Osteoblast (primary cell): ENCODE measurements around the gene CA4. TPM values are rescaled to one million over a fixed set of nuclear protein-coding genes. Genes with fewer than 3 reads are reported as not detected.

Experiments used
- DNase-seq: peaks from one replicate; pipeline ENCODE4 v3.0.0; 2011; ENCODE audit warnings: low spot score, mixed read lengths; ENCODE audit not compliant: insufficient read length; ENCODE audit errors: missing footprints
- H2AFZ ChIP-seq: 2 replicates; pipeline ENCODE4 v1.6.0; 2011; ENCODE audit warnings: mild to moderate bottlenecking, low read length
- H3K27ac ChIP-seq: 2 replicates; pipeline ENCODE4 v1.5.1; 2011; ENCODE audit warnings: mild to moderate bottlenecking, low read depth, low read length, moderate library complexity
- H3K27me3 ChIP-seq: 2 replicates; pipeline ENCODE4 v1.6.0; 2012; ENCODE audit warnings: mild to moderate bottlenecking, control low read depth, inconsistent platforms, low read length, moderate library complexity; ENCODE audit not compliant: insufficient read depth
- H3K36me3 ChIP-seq: 2 replicates; pipeline ENCODE4 v1.5.1; 2011; ENCODE audit warnings: mild to moderate bottlenecking, low read length, control low read depth, moderate library complexity; ENCODE audit not compliant: insufficient read depth
- H3K4me1 ChIP-seq: 2 replicates; pipeline ENCODE4 v1.5.1; 2011; ENCODE audit warnings: mild to moderate bottlenecking, low read length, control low read depth, moderate library complexity; ENCODE audit not compliant: insufficient read depth
- H3K4me2 ChIP-seq: 2 replicates; pipeline ENCODE4 v1.6.0; 2011; ENCODE audit warnings: mild to moderate bottlenecking, low read length; ENCODE audit not compliant: insufficient read depth
- H3K4me3 ChIP-seq: fragments of 200-600 bp; sonication (generic); 3 replicates; pipeline ENCODE4 v1.5.1; 2012; ENCODE audit warnings: mild to moderate bottlenecking, low read length, inconsistent platforms; ENCODE audit not compliant: insufficient read depth
- H3K79me2 ChIP-seq: 2 replicates; pipeline ENCODE4 v1.6.0; 2012; ENCODE audit warnings: mild to moderate bottlenecking, low read length, control low read depth, inconsistent platforms; ENCODE audit not compliant: insufficient read depth
- H3K9me3 ChIP-seq: 2 replicates; pipeline ENCODE4 v1.5.1; 2011; ENCODE audit warnings: low read depth, low read length, control low read depth
- H4K20me1 ChIP-seq: 2 replicates; pipeline ENCODE4 v1.6.0; 2012; ENCODE audit warnings: mild to moderate bottlenecking, low read length, control low read depth; ENCODE audit not compliant: insufficient read depth
- total RNA-seq: library from RNA; depleted of rRNA; stranded (reverse); fragments of >200 nt; gene quantifications from 2 replicates; pipeline ENCODE4 v1.2.3, GENCODE V29; 2012
- TF ChIP-seq, protein P1 (sequence below): IDR thresholded peaks from 2 replicates; pipeline ENCODE4 v1.5.1; 2011; ENCODE audit warnings: mild to moderate bottlenecking, low read depth, low read length, moderate library complexity; ENCODE audit errors: extremely low read depth

CA4 gene
- total RNA-seq, 1 donor, result not detected

GRCh38 chr17:60139438-60140285, 10.1 kb upstream of the CA4 start:
- no peaks in the 10 kb centered on the region for H3K36me3 ChIP-seq
- H3K4me3 ChIP-seq, result no peak overlapping the region
- H3K4me2 ChIP-seq, result peak overlapping the region; percentile 30
- peaks cover 48% of the 10 kb centered on the region for H3K27me3 ChIP-seq
- no peaks in the 10 kb centered on the region for H3K79me2 ChIP-seq
- no peak overlapping the region for H2AFZ ChIP-seq
- TF ChIP-seq, protein P1, sequence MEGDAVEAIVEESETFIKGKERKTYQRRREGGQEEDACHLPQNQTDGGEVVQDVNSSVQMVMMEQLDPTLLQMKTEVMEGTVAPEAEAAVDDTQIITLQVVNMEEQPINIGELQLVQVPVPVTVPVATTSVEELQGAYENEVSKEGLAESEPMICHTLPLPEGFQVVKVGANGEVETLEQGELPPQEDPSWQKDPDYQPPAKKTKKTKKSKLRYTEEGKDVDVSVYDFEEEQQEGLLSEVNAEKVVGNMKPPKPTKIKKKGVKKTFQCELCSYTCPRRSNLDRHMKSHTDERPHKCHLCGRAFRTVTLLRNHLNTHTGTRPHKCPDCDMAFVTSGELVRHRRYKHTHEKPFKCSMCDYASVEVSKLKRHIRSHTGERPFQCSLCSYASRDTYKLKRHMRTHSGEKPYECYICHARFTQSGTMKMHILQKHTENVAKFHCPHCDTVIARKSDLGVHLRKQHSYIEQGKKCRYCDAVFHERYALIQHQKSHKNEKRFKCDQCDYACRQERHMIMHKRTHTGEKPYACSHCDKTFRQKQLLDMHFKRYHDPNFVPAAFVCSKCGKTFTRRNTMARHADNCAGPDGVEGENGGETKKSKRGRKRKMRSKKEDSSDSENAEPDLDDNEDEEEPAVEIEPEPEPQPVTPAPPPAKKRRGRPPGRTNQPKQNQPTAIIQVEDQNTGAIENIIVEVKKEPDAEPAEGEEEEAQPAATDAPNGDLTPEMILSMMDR, result peak; percentile 64
- H3K27ac ChIP-seq, result no peak overlapping the region
- H3K4me1 ChIP-seq, result peaks cover 19% of the 10 kb centered on the region
- H4K20me1 ChIP-seq, result peaks cover 2% of the 10 kb centered on the region
- H3K9me3 ChIP-seq, result no peaks in the 10 kb centered on the region
- peak; percentile 95 for DNase-seq

DNA sequence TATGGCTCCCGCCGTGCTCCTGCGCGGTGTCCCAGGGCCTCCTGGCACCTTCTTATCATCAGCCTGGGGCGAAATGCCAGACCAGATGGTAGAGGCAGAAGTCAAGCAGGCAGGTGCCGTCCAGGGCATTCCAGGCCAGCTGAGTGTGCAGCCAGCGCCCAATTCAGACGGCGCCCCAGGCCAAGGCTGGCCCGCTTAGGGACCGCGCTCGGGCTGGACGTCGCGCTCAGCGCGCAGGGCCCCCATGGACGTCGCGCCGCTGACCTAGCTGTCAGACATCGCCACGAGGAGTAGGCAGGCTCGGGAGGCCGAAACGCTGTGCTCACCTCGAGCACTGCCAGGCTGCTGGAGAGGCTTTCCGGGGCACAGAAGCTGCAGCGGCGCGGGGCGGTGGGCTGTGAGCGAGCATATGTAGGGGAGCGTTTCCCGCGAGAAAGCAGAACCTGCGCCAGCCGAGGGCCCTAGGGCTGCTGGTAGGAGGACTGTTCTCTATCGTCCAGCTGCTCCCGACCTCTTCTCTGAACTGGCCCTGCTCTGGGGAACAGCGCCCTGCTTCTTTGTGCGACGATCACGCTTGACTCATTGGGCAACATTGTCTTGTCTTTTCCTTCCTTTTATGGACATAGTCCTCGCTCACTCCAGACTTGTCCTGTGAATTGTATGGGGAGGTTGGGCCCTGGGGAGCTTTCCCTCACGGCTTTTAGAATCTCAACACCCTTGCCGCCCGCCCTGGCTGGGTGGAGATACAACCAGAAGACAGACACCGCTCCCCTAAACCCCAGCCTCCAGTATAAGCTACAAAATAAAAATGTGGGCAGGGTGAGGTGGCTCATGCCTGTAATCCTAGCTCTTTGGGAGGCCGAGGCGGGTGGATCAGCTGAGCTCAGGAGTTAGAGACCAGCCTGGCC, 8.4 kb upstream of the CA4 start:
- Histone ChIP-seq H3K27me3 (peaks cover 65% of the 10 kb centered on the region), H3K79me2 (no peaks in the 10 kb centered on the region), H3K4me2 (peak overlapping the region; percentile 90), H3K27ac (no peak overlapping the region), H3K4me3 (no peak overlapping the region), H3K36me3 (no peaks in the 10 kb centered on the region), H3K9me3 (no peaks in the 10 kb centered on the region), H3K4me1 (peaks cover 12% of the 10 kb centered on the region), H2AFZ (peak overlapping the region; percentile 44), H4K20me1 (peaks cover 2% of the 10 kb centered on the region)
- peak; percentile 85 for DNase-seq
- TF ChIP-seq, protein P1, result no peak

- Histone ChIP-seq H4K20me1 (peaks cover 2% of the 10 kb centered on the region), H3K4me3 (peak overlapping the region; percentile 64), H3K27me3 (peaks cover 78% of the 10 kb centered on the region), H3K4me2 (peak overlapping the region; percentile 90), H3K79me2 (no peaks in the 10 kb centered on the region), H2AFZ (peak overlapping the region; percentile 52), H3K27ac (no peak overlapping the region), H3K36me3 (no peaks in the 10 kb centered on the region), H3K4me1 (peaks cover 12% of the 10 kb centered on the region), H3K9me3 (no peaks in the 10 kb centered on the region)
- TF ChIP-seq, protein P1, result peak; percentile 89
- peak; percentile 95 for DNase-seq
Observed at GRCh38 chr17:60142872-60143499, 6.8 kb upstream of the CA4 start.
